Measurements from ENCODE around the gene HS3ST2.

- TF ChIP-seq EZH2 (IDR thresholded peaks at IDR 0.05; ENCODE audit: borderline replicate concordance, low read depth, low read length, severe bottlenecking): no peak
- TF ChIP-seq, protein P1, sequence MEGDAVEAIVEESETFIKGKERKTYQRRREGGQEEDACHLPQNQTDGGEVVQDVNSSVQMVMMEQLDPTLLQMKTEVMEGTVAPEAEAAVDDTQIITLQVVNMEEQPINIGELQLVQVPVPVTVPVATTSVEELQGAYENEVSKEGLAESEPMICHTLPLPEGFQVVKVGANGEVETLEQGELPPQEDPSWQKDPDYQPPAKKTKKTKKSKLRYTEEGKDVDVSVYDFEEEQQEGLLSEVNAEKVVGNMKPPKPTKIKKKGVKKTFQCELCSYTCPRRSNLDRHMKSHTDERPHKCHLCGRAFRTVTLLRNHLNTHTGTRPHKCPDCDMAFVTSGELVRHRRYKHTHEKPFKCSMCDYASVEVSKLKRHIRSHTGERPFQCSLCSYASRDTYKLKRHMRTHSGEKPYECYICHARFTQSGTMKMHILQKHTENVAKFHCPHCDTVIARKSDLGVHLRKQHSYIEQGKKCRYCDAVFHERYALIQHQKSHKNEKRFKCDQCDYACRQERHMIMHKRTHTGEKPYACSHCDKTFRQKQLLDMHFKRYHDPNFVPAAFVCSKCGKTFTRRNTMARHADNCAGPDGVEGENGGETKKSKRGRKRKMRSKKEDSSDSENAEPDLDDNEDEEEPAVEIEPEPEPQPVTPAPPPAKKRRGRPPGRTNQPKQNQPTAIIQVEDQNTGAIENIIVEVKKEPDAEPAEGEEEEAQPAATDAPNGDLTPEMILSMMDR (IDR thresholded peaks at IDR 0.05; ENCODE audit: borderline replicate concordance, extremely low read depth, low read length, poor library complexity, severe bottlenecking): no peak
Measured at GRCh38 chr16:22962905-22963304, 148.9 kb downstream of the HS3ST2 start.

Measured in DND-41 (cell line).